HL-60/S4 treated with phorbol 12-myristate 13-acetate at 8.2 ng/mL for 4 days and 3 days (cell line): ENCODE measurements around the gene CEP85L.

Source experiments
- in situ Hi-C: fragments of 300-500 bp; cut with MboI; formaldehyde crosslinking; loops from 2 replicates; pipeline ENCODE4 v1.15.0; 2022; ENCODE audit warnings: low sequenced_read_pairs

The CEP85L gene

DNA sequence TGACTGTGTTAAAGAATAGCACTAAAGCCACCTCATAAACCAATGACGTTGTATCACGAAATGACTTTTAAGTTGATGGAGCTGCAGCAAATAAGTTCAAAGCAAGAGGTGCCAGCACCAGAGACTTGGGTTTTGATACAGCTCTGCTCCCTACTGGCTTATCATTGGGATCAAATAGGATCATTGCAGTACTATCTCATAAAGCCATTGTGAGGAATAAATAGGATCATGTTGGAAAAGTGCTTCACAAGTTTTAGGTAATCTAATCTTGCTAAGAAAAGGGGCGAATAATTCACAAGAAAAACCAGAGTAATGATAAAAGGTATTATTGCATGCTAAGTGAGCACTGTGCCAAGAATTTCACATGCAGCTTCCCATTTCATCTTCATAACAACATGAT, 10.4 kb upstream of the CEP85L start:
- in situ Hi-C loops, result no loop called here

DNA sequence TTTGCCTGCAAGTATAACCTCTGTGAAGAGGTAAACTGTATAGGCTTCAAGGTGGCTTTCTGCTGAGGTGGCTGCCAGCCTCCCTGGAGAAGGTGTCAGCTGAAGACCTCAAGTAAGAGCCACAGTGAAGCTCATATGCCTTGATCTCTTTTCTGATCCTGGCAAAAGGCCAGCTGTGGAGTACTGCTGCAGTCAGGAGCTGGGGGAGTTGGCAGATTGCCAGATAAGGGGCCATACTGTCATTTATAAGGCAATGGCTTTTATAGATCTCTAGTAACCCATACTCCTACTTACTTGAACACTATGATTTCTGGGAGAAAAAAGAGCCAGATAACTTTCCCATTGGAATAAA, 8.8 kb upstream of the CEP85L start:
- in situ Hi-C loops, result no loop called here

DNA sequence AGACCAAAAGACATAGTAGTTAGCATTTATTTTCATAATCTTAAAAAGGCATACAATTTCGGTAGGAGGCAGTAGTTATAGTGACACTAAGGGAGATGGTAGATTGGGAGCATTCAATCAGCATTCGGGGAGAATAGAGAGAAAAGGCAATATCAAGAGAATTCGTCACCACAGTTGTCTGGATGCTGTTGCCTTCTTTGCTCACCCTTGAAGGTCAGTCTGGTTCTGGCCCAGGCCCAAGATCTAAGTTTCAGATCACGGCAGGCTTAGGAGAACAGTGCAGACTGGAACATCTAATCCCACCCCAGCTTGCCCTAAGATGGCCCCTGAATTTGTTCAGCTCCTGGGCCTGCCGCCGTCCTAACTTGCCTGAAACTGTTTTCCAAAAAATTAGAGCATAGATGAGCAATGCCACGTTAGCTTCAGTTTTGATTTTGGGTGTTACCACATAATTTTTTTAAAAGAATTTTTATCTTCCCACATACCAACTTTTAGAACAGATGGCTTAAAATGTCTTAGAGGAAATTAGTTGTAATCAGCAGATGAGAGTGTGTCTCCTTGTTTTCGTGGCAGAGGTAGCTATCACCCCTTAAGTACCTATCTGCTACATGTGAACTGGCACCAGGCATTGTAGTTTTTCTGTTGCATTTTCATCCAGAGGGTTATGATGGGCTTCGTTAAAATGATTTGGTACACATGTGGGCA, 8.3 kb upstream of the CEP85L start:
- in situ Hi-C loops, result no loop called here

DNA sequence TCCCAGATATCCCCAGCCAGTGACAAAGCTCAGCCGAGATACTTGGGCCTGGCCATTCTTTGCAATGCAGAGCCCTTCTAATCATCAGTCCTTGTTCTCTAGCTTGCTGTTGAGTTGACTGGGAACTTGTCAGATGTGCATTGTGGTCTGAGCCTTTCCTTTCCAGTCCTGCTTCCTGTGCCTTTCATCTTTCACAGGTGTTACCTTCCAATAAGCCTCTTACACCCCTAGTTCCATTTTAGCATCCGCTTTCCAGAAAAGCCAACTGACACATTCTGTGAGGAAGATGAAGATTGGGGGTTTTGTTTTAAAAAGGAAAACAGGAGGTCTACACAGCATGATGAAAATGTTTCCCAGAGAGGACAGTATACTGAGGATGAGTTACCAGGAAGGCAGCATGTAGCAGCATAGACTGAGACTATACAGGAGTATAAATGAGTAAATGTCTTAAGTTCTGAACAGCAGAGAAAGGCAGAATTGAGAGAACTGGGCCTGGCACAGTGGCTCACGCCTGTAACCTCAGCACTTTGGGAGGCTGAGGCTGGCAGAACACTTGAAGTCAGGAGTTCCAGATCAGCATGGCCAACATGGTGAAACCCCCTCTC, 5.6 kb upstream of the CEP85L start:
- in situ Hi-C loops, result no loop called here

DNA sequence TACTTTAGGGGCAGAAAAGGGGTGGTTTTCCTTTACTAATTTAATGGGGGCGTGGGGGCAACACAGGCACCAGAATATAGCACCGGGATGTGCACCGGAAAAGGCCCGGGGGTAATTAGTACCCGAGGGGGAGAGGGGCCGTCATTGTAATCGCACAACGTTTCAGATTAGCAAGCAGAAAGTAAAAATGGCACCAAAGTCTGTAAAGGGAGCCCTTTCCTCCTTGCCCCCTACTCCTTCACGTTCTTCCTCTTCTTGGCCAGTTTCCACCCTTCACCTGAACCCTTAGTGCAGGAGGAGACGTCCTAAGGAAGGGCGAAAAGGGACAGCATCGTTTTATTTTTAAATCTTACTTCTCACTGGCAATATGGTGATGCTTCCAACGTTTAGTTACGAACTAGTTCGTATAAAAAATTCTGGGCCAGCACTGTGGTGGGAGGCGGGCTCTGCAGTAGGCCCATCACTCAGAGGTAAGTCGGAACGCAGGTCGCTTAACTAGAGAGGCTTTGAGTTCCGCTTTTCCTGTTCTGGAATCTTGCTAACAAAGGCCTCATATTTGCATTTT, 742 bp upstream of the CEP85L start:
- in situ Hi-C loops, result no loop called here

DNA sequence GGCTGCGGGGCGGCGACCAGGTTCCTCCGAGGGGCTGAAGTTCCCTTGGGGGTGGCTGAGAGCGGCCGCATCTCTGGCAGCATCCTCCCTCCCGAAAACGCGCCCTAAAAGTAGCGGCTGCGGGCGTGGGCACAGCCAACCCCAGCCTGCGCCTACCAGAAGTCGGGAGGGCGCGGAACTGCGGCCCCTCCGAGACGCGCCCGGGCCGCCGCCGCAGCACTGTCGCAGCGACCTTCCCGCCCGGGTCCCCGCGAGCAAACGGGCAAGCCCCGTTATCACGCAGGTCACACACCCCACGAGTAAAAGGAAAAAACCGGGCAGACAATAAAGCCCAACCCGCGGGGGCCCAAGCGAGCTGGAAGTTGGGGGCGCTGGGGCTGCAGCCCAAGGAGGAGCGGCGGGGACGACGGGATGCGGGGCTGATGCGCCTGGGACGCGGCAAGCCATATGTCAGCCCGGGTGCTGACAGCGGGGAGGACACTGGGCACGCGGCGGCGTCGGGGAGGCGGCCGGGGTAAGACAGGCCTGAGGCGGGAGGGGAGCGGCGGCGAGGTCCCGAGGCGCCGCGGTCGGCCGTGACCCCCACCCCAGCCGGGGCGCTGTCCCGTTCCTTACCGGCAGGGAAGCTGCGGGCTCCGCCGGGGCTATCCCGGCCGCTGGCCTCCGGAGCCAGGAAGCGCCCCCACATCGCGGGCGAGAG, 659 bp downstream of the CEP85L start:
- in situ Hi-C loops, result no loop called here

DNA sequence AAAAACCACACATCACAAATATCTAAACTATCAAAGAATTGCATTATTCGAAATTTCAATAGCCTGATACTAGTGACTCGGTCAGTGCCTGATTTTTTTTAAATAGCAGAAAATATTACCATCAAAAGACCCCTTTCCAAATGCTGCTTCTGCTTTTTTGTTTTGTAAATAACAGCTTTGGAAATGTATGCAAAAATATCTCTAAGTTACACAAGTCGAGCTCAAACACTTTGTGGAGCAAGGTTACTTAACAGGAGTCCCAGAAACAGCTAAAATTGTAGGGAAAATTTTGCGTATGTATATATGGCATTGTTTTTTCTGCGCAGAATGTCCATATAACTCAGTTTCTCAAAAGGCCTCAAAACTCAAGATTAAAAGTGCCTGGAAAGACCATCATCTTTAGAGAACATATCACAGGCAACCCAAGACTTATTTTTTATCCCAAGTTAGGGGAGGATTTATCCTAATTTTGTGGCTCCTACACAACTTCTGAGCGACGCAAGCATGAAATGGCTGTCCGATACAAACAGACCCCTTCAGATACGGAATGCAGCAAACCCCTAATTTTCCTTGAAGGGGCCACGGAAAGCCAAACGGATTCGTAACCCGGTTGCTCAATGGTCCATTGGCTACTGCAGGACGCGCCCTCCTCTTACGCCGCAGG, 1.3 kb downstream of the CEP85L start:
- in situ Hi-C loops, result no loop called here

DNA sequence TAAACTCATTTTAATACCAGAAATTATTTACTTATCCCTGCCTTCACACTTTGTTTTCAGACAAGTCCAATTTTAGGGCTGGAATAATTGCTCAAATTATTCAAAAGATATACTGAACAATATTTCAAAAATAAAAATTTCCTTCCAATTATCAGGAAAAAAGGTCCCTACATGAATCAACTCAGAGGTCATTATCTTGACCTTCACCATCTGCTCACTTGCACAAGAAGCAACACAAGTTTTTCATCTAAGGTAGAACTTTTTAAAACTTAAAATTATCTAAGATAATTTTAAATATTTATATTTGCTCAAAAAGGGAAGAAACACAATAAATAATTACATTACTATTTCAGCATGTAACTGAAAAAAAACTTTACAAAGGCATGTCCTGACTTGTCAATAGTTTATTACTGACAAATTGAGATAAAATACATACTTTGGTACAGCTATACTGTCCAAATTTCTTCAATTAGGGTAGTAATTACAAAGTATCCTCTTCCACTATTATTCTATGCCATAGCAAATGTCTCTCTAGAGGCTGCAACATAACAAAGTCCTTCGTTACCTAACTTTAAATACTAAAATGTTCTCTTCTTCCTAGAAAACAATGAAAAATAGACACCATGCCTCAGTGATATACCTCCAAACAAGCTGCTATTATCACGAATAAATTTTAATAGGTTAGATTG, 2.4 kb downstream of the CEP85L start:
- in situ Hi-C loops, result no loop called here

DNA sequence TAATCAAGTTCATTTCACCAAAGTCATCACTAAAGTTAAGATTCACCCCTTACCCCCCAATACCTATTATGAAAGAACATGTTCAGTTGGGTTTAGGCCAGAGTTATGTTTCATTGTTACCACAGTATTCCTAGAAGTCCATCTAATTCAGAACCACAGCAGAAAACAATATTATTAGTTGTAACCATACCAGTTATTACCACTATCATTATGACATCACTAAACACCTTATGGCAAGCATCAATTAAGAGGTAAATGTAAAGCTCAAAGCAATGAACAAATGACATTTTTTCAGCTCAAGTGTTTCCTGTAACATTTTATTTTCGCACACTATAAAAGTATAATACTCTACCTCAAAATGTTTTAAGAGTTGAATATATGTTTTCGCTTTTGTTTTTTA, 4.4 kb downstream of the CEP85L start:
- in situ Hi-C loops, result no loop called here

DNA sequence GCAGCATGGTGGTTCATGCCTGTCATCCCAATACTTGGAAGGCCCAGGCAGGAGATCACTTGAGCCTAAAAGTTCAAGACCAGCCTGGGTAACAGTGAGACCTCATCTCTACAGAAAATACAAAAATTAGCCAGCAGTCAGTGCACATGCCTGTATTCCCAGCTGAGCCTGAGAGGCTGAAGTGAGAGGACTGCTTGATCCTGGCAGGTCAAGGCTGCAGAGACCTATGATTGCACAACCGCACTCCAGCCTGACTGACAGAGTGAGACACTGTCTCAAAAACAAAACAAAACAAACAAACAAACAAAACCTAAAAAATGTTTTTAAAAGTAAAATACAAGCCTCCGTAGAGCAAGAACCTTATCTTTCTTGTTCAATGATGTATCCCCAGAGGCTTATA, 6.0 kb downstream of the CEP85L start:
- in situ Hi-C loops, result no loop called here

DNA sequence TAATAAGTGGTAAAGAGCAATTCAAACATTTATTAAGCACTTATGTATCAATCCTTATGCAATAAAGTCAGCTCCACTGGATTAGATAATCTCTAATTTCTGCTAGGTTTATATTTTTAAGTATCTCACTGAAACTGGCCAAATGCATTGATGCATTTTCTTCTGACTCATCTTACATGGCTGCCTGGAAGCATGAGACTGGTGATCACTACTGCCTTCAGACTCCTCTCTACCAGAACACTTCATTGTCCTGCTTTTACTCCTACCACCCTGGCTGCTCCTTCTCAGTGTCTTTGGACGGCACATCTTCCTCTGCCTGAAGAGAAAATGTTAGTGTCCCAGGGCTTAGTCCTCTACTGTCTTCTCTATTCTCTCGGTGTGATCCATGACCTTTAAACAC, 7.4 kb downstream of the CEP85L start:
- in situ Hi-C loops, result no loop called here

DNA sequence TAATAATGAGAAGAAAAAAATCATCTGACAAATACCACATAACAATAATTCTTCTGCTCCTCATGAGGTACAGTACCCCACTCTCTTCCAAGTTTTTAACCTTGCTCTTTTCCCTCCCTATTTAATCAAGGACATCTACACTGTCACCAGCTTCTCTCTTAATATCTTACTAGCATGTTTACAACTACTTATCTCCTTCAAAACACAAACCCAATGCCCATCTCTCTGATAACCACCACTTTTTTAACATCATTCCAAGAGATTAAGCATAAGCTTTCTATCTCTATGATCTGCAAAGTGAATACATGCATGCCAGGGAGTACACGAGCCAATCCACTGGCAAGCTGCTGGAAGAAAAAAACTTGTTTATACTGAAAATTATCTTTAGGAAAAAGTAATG, 10.3 kb downstream of the CEP85L start:
- in situ Hi-C loops, result no loop called here

DNA sequence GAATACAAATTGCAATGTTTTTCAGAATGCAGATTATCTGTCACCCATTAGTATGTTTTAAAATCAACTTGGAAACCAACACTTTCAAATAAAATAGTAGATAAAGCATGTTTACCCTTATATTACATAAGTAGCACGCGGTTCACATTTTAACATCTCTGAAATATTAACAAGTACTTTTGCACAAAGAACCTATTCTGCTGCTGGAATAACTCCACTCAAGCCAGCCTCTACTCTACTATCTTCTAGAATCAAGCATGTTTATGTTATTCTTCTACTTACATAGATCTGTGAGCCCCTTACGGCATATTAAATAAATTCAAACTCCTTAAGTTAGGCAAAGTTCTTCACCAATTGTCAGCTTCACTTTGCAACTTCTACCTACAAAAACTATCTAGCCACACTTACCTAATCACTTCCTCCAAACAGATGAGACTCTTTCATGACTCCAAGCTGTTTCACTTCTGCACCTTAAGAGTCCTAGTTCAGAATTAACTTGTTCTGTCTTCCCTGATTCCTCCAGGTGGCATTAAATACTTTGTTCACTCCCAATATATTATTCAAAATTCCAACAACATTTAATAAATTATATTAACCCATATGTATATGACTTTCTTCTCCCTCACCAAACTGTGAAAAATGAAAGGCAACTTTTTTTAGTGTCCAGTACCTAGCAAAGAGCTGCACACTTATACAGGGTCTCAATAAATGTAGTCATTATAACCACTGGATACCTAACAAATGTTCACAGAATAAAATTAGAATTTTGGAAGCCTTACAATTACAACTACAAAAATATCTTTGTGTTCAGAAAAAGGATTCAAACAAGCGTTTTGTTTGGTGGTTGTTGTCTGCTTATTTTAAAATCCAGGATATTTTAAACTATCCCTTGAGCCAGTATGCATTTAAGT, 12.1 kb downstream of the CEP85L start:
- in situ Hi-C loops, result no loop called here

DNA sequence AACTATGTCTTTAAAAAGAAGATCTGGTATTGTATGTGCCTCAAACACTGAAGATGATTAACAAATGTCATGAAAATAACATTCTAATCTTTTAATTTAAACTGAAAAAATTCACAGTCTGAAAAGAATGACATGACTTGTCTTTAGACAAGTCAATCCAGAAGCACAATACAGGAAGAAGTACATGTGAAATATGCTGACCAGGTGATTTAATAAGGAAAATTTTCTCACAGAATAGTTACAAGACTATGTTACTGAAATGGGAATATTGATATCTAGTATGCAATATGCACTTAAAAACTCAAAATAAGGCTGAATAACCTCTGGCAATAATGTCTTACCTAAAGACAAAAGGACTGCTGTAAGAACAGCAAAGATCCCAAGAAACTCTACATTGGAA, 13.1 kb downstream of the CEP85L start:
- in situ Hi-C loops, result no loop called here

DNA sequence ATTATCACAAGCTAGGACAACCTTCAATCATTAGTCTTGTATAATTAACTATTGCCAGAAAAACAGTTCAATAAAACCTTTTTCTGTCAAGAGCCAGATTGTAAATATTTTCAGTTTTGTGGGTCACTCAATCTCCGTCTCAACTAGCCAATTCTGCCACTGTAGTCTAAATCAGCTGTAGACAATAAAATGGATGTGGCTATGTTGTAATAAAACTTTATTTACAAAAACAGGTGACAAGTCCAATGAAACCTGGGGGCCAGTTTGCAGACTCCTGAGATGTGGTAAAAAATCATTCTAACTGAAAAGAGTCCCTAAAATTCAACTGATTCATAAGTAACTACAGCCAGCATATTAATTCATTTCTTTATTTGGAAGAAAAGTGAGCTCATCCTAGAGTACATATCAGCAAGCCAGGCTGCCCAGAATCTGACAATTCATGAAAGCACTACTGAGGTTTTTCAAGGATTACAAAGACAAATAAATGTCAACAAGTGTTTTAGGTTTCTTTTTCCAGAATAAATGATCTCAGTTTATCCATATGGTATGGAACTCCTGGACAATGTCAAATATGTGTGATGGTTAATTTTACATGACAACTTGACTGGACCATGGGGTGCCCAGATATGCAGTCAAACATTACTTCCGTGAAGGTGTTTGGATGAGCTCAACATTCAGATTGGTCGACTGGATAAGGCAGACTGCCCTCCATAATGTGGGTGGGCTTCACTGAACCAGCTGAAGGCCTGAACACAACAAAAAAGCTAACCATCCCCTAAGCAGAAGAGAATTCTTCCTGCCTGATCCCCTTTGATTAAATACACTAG, 15.3 kb downstream of the CEP85L start:
- in situ Hi-C loops, result no loop called here

DNA sequence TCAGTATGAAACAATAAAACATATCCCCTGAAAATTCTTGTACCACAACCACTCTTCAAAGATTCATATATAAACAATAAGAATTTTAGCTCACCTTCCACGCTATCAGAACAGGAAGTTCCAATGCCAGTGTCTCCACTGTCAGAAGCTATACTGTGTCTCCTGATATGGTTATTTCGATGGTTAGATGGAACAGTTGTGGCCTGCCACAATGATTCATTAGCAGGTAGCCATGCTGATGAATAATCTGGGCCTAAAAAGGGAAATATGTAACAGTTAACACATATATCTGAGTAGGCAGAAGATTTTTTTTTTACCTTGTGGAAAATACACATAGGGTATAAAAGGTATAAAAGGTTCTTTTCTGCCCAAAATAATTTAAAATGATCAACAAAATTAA, 19.0 kb downstream of the CEP85L start:
- in situ Hi-C loops, result no loop called here

DNA sequence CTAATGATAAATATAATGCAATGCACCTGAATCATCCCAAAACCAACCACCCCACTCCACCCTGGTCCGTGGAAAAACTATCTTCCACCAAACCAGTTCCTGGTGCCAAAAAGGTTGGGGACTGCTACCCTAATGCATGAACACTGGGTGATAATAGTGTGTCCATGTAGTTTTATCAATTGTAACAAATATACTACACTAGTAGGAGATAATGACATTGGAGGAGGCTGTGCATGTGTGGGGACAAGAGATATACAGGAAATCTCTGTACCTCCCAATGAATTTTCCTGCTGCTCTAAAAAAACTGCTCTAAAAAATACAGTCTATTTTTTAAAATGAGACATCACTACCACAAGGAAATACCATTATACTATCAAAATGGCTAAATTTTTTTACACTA, 20.5 kb downstream of the CEP85L start:
- in situ Hi-C loops, result no loop called here

DNA sequence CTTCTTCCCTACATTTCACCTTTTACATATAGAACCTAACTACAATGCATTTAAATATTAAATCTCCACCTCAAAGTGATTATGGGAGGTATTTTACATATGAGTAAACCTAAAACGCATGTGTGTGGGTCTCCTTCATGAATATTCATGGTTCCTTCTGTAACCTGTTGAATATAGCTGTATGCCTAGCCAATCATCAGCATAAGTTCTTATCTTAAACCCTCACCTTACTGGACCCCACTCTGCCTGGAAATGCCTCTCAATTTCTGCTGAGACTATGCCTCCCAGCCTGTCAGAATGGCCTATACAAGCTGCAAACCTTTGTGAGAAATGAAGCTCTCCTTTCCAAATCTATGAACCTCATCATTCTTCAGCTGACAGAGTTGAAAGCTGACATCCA, 21.3 kb downstream of the CEP85L start:
- in situ Hi-C loops, result no loop called here

DNA sequence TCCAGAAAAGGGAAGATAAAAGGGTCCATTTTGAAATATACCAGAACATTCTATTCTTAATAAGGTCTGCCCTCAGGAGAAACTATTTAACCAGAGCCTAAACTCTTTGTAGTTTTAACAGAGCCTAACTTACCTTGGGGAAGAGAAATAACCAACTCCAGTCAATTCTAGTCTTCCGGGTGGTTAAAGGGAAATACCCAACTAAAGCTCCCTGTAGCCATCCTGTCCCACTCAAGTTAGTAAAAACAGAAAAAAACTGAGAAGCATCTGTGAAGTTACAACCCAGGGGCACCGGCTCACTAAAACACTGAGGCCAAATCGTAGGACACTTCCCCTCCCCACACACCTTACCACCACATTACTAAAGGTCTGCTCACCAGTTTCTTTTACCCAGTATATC, 23.7 kb downstream of the CEP85L start:
- in situ Hi-C loops, result no loop called here
